ENCODE measurements around the gene BRD3.

BRD3 gene

GRCh38 chr9:134053941-134054761, 13.7 kb downstream of the BRD3 start:
- DNase-seq: peak; percentile 24

GRCh38 chr9:134053401-134053871, 14.4 kb downstream of the BRD3 start:
- DNase-seq: peak; percentile 18

GRCh38 chr9:134052941-134053340, 14.9 kb downstream of the BRD3 start:
- no peak for DNase-seq

GRCh38 chr9:134052491-134052890, 15.3 kb downstream of the BRD3 start:
- DNase-seq: no peak

- peak; percentile 17 for DNase-seq
These were observed 16.5 kb downstream of the BRD3 start for GRCh38 chr9:134051319-134051718.

GRCh38 chr9:134050726-134051125, 17.1 kb downstream of the BRD3 start:
- peak; percentile 15 for DNase-seq

- peak; percentile 14 for DNase-seq
These were observed 17.8 kb downstream of the BRD3 start for GRCh38 chr9:134049772-134050588.

- no peak for DNase-seq
These were observed 18.6 kb downstream of the BRD3 start for GRCh38 chr9:134049236-134049635.

GRCh38 chr9:134048582-134048968, 19.3 kb downstream of the BRD3 start:
- no peak for DNase-seq

GRCh38 chr9:134047868-134048581, 19.8 kb downstream of the BRD3 start:
- DNase-seq: no peak

- DNase-seq: no peak
These were observed 20.7 kb downstream of the BRD3 start for GRCh38 chr9:134046894-134047681.

- DNase-seq: no peak
These were observed 21.8 kb downstream of the BRD3 start for GRCh38 chr9:134045841-134046544.

GRCh38 chr9:134044944-134045343, 22.9 kb downstream of the BRD3 start:
- no peak for DNase-seq

GRCh38 chr9:134043531-134043988, 24.3 kb downstream of the BRD3 start:
- no peak for DNase-seq

- DNase-seq: no peak
These were observed 26.2 kb downstream of the BRD3 start for GRCh38 chr9:134041649-134041962.

- DNase-seq: no peak
These were observed 26.8 kb downstream of the BRD3 start for GRCh38 chr9:134040781-134041648.

- DNase-seq: no peak
These were observed 27.7 kb downstream of the BRD3 start for GRCh38 chr9:134040176-134040565.

- DNase-seq: no peak
These were observed 28.2 kb downstream of the BRD3 start for GRCh38 chr9:134039386-134040175.

- DNase-seq: no peak
These were observed 30.2 kb downstream of the BRD3 start for GRCh38 chr9:134037641-134038040.

- DNase-seq: no peak
These were observed 31.7 kb downstream of the BRD3 start for GRCh38 chr9:134036130-134036529.

Measured in femur (tissue), 1 donor.